GM10266 (cell line): ENCODE results near the gene FMOD.

Source experiments
- DNase-seq: peaks from one replicate; pipeline ENCODE4 v3.0.0; 2012; ENCODE audit errors: extremely low spot score
- TF ChIP-seq, protein P1 (sequence below): IDR thresholded peaks from 2 replicates; pipeline ENCODE4 v1.5.1; 2012; ENCODE audit warnings: mild to moderate bottlenecking, low read depth; ENCODE audit not compliant: control insufficient read depth, insufficient read depth; ENCODE audit errors: missing control alignments

Gene FMOD

DNA sequence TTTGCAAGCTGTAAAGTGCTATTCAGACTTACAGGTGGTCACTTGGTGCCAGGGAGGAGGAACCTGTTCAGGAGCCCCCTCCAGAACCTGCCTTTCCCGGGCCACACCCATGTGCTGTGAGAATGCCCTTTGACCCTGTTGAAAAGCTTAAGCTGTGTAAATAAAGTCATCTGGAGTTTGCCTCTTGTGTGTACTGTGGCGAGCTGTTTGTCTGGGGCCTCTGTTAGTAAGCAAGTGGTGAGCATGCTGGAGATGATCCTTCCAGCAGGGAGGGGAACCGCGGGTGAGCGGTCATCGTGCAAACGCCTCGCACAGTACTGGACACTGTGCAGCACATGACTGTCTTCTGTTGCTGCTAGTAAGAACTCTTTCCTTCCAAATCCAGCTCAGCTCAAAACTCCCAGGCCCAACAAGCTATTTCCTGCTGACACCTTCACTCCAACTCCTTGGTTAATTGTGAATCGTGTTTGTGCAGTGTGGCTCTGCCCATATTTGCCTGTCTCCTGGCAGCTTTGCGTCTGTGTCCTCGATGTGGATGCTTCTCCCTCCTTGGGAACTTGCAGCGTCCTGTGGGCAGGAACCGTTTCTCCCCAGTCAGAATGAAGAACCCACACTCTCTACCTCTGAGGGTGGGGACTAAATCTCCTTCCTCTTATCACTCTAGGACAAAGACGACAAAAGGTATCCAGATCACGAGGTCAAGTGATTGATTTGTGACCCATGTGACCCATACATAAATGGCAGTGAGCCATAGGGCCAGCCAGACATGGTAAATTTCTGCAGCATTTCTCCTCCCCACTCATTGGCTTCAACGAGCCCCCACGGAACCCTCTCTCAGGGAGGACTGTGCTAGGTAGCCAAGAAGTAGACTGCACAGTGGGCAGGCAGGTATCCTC, 59.5 kb downstream of the FMOD start:
- TF ChIP-seq, protein P1, sequence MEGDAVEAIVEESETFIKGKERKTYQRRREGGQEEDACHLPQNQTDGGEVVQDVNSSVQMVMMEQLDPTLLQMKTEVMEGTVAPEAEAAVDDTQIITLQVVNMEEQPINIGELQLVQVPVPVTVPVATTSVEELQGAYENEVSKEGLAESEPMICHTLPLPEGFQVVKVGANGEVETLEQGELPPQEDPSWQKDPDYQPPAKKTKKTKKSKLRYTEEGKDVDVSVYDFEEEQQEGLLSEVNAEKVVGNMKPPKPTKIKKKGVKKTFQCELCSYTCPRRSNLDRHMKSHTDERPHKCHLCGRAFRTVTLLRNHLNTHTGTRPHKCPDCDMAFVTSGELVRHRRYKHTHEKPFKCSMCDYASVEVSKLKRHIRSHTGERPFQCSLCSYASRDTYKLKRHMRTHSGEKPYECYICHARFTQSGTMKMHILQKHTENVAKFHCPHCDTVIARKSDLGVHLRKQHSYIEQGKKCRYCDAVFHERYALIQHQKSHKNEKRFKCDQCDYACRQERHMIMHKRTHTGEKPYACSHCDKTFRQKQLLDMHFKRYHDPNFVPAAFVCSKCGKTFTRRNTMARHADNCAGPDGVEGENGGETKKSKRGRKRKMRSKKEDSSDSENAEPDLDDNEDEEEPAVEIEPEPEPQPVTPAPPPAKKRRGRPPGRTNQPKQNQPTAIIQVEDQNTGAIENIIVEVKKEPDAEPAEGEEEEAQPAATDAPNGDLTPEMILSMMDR, result no peak
- DNase-seq, result no peak
